Fibroblast of pulmonary artery (primary cell): ENCODE measurements around the gene P2RX4.
A peak's percentile ranks its signal among the peaks of the same experiment; 100 is the strongest.
"Not testable (repeated sequence)": the region's sequence is repeated elsewhere in the genome, so short reads cannot be mapped to it uniquely, and the experiment has no call there.

Source experiments
- DNase-seq: peaks from one replicate; pipeline ENCODE4 v3.0.0-alpha.2; 2010; ENCODE audit warnings: low read depth
- H3K4me3 ChIP-seq: replicated peaks from 2 replicates; pipeline ENCODE4 v1.5.1; 2011; ENCODE audit warnings: low read depth, mild to moderate bottlenecking, control low read depth, low read length, moderate library complexity
- TF ChIP-seq, protein P1 (sequence below): IDR thresholded peaks from 2 replicates; pipeline ENCODE4 v1.5.1; 2011; ENCODE audit warnings: mild to moderate bottlenecking, control low read depth, low read length, inconsistent platforms; ENCODE audit errors: missing control alignments

The P2RX4 gene

DNA sequence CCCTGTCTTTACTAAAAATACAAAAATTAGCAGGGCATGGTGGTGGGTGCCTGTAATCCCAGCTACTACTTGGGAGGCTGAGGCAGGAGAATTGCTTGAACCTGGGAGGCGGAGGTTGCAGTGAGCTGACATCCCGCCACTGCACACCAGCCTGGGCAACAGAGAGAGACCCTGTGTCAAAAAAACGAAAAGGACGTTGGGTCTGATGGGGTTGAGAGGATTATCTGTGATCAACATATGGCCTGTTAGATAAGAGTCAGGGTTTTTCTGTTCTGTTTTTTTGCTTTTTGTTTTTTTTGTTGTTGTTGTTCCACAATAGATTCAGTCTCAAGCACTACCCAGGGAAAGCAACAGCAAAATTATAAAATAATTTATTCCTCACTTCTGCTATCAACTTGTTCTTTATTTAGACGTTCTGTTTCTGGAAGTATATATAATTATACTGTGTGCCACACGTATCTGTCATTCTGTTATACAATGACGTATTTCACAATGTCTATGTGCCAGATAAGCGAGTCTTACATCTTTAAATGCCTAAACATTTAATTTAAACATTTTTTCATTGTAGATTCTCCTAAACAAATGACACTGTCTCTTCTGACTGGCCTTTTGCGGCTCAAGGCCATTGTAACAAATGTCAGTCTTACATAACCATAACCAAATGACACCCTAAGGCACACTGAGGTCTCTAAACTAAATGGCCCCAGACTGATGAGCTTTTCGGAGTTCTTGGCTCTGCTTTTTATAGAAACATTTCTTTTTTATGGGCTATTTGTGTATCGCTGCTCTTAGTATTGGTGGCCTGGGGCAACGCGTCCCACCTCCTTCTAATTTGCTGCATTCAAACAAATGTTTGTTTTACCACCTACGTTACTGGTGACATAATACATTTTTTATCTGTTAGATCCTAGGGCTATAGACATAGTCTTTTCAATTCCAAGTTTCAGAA is 7.2 kb upstream of the P2RX4 start:
- H3K4me3 ChIP-seq, result no peak overlapping the region

DNA sequence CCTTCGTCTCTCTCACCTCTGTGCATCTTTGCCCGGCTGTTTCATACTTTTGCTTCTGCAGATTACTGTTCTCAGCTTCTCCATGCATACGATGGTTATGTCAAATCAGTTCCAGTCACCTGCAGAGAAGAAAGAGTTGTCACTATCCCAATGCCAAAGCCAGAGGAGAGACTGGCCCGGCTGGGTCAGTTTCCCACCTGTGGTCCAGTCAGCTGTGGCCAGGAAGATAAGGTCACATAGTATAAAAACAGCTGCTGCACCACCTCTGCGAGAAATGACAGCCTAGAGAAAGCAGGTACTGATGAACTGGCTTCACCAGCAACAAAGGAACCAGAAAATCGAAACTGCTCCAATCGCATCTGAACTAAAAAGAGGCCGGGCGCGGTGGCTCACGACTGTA is 6.4 kb upstream of the P2RX4 start:
- TF ChIP-seq, protein P1, sequence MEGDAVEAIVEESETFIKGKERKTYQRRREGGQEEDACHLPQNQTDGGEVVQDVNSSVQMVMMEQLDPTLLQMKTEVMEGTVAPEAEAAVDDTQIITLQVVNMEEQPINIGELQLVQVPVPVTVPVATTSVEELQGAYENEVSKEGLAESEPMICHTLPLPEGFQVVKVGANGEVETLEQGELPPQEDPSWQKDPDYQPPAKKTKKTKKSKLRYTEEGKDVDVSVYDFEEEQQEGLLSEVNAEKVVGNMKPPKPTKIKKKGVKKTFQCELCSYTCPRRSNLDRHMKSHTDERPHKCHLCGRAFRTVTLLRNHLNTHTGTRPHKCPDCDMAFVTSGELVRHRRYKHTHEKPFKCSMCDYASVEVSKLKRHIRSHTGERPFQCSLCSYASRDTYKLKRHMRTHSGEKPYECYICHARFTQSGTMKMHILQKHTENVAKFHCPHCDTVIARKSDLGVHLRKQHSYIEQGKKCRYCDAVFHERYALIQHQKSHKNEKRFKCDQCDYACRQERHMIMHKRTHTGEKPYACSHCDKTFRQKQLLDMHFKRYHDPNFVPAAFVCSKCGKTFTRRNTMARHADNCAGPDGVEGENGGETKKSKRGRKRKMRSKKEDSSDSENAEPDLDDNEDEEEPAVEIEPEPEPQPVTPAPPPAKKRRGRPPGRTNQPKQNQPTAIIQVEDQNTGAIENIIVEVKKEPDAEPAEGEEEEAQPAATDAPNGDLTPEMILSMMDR, result no peak
- no peak for DNase-seq
- H3K4me3 ChIP-seq, result no peak overlapping the region

More for the DNA sequence above, 7.2 kb upstream of the P2RX4 start:
- TF ChIP-seq, protein P1, result no peak
- no peak for DNase-seq

DNA sequence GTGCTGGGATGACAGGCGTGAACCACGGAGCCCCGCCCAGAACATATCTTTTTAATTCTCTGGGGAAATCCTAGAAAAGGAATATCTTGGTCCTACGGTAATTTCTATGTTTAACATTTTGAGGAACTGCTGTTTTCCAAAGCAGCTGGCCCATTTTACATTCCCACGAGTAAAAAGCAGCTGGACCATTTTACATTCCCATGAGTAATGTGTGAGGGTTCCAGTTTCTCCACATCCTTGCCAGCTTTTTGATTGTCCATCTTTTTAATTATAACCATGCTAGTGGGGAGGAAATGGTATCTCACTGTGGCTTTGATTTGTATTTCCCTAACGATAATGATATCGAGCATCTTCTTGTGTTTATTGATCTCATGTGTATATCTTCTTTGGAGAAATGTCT is 4.4 kb upstream of the P2RX4 start:
- H3K4me3 ChIP-seq, result no peak overlapping the region
- no peak for DNase-seq
- TF ChIP-seq, protein P1, result no peak

DNA sequence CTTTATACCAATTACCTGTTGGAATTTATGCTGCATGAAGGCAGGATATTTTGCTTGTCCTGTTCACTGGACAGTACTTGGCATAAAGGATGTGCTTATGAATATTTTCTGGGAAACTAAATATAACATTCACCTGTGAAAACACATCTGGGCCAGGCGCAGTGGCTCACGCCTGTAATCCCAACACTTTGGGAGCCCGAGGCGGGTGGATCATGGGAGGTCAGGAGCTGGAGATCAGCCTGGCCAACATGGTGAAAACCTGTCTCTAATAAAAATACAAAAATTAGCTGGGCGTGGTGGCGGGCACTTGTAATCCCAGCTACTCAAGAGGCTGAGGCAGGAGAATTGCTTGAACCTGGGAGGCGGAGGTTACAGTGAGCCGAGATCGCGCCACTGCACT is 1.4 kb upstream of the P2RX4 start:
- H3K4me3 ChIP-seq, DNase-seq: not testable (repeated sequence)

DNA sequence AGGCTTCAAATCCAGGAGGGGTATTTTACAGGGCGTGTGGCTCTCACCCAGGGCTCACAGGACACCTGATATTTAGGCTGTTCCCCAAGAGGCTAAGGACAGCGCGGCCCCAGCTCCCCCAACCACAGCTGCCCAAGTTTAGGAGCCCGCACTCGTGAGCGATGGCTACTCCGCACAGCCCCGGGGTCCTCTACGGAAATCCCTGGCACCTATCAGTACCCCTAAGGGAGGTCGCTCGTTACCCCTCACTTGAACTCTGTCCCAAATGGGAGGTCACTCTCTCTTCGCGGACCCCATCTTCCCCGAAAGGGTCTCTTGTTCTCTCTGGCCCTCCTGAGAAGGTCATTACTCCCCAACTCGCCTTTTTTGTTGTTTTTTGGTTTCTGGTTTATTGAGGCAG is 708 bp upstream of the P2RX4 start:
- DNase-seq, result no peak
- no peak overlapping the region for H3K4me3 ChIP-seq
- TF ChIP-seq, protein P1, result no peak

DNA sequence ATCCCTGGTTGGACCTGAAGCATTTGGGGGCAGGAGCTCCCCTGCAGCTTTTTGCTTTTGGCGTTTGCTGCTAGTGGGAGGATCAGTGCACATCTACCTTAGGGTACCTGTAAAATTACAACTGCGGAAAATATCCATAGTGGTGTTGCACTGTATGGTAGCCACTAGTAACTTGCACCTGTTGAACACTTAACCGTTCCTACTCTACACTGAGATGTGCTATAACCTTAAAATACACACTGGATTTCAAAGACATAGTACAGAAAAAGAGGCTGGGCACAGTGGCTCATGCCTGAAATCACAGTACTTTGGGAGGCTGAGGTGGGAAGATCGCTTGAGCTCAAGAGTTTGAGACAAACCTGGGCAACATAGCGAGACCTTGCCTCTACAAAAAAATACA is 2.9 kb downstream of the P2RX4 start:
- DNase-seq, result no peak
- TF ChIP-seq, protein P1, result no peak
- no peak overlapping the region for H3K4me3 ChIP-seq

DNA sequence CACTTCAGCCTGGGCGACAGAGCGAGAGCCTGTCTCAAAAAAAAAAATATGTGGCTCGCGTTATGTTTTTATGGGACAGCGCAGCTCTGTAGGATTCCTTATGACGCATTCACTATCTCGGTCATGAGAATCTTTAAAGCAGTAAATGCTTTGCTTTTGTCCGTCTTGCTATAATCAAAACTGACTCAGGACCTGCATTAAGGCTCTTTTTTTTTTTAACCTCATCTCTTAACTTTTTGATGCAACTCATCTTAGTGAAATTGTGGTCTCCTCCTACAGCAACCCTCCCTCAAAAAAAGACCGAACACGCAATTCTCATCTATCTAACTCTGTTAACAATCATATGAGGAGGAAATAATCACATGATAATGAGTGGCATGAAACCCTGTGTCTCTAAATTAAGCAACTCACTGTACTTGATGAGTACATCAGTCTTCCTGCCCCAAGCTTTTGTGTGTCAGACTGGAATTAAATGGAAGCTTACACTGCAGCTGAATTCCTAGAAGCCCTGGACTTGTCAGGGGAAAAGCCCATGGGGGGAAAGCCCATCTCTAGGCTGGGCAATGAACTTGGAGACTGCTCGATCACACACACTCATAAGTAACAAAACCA is 4.3 kb downstream of the P2RX4 start:
- H3K4me3 ChIP-seq, result no peak overlapping the region
- peak; percentile 75 for DNase-seq
- TF ChIP-seq, protein P1, result no peak
